Activated CD8-positive, alpha-beta memory T cell treated with anti-CD3 and anti-CD28 coated beads for 36 hours (primary cell): ENCODE measurements around the gene ENAH. TPM values are rescaled to one million over a fixed set of nuclear protein-coding genes. Genes with fewer than 3 reads are reported as not detected.
"Not testable (repeated sequence)": the region's sequence is repeated elsewhere in the genome, so short reads cannot be mapped to it uniquely, and the experiment has no call there.

Source experiments
- CTCF ChIA-PET: fragments of 350-600 bp; sonication (Branson Sonifier 250); formaldehyde crosslinking; loops from one replicate; lab custom pipeline; 2021; ENCODE audit warnings: antibody characterized with exemption; lab: Charles Lee
- POLR2A ChIA-PET: fragments of 350-600 bp; sonication (Branson Sonifier 250); formaldehyde crosslinking; loops from one replicate; lab custom pipeline; 2021; ENCODE audit warnings: antibody characterized with exemption; lab: Charles Lee
- total RNA-seq, 2 experiments: library from RNA; stranded (reverse); gene quantifications; one replicate each; pipeline ENCODE4 v1.2.3, GENCODE V29; 2021

ENAH gene
- total RNA-seq, 2 experiments from 2014 or later = 0.53 to 1.1 TPM

- CTCF ChIA-PET = interaction anchor here (0.5 to 2.3 kb wide), 3 partner anchors 11 to 469 kb away, joined by 3 to 10 read pairs (median 8); no protein-coding TSS in a partner anchor
- POLR2A ChIA-PET = no interaction called here
Observed at GRCh38 chr1:225485991-225486530, 166.9 kb downstream of the ENAH start.

GRCh38 chr1:225485226-225485625, 167.7 kb downstream of the ENAH start:
- POLR2A ChIA-PET = no interaction called here
- CTCF ChIA-PET = interaction anchor here (0.6 to 2.3 kb wide), 3 partner anchors 10 to 491 kb away, joined by 4 to 8 read pairs (median 4); no protein-coding TSS in a partner anchor

GRCh38 chr1:225484657-225485214, 168.2 kb downstream of the ENAH start:
- ChIA-PET POLR2A (no interaction called here), CTCF (interaction anchor here (0.6 to 2.3 kb wide), 3 partner anchors 10 to 492 kb away, joined by 4 to 8 read pairs (median 4); no protein-coding TSS in a partner anchor)

- POLR2A ChIA-PET = no interaction called here
- CTCF ChIA-PET = interaction anchor here (1.3 to 2.3 kb wide), 2 partner anchors 9 to 427 kb away, joined by 4 to 8 read pairs; no protein-coding TSS in a partner anchor
Observed at GRCh38 chr1:225483818-225484656, 168.9 kb downstream of the ENAH start.

- POLR2A ChIA-PET = no interaction called here
- CTCF ChIA-PET = interaction anchor here (0.8 to 1.1 kb wide), 2 partner anchors 180 to 301 kb away, joined by 3 read pairs; no protein-coding TSS in a partner anchor
Observed at GRCh38 chr1:225482421-225482950, 170.4 kb downstream of the ENAH start.

GRCh38 chr1:225481738-225482137, 171.2 kb downstream of the ENAH start:
- POLR2A ChIA-PET = no interaction called here
- CTCF ChIA-PET = interaction anchor here (1.0 to 1.7 kb wide), 2 partner anchors 14 to 262 kb away, joined by 3 to 4 read pairs; no protein-coding TSS in a partner anchor

GRCh38 chr1:225480825-225481434, 172.0 kb downstream of the ENAH start:
- POLR2A ChIA-PET = no interaction called here

GRCh38 chr1:225479996-225480720, 172.8 kb downstream of the ENAH start:
- CTCF ChIA-PET = interaction anchor here (0.6 to 1.7 kb wide), 3 partner anchors 12 to 431 kb away, joined by 3 to 5 read pairs (median 4); no protein-coding TSS in a partner anchor
- POLR2A ChIA-PET = no interaction called here

More at GRCh38 chr1:225480825-225481434, 172.0 kb downstream of the ENAH start:
- CTCF ChIA-PET = interaction anchor here (0.6 to 1.7 kb wide), 4 partner anchors 13 to 430 kb away, joined by 3 to 5 read pairs (median 4); no protein-coding TSS in a partner anchor

- CTCF ChIA-PET = interaction anchor here (0.6 to 0.7 kb wide), 2 partner anchors 73 to 78 kb away, joined by 3 to 4 read pairs; no protein-coding TSS in a partner anchor
- POLR2A ChIA-PET = interaction anchor here (0.7 kb wide), 1 partner anchor 45 kb away, joined by 5 read pairs; no protein-coding TSS in a partner anchor
Observed at GRCh38 chr1:225479341-225479740, 173.6 kb downstream of the ENAH start.

GRCh38 chr1:225477296-225477911, 175.5 kb downstream of the ENAH start:
- CTCF ChIA-PET = interaction anchor here (0.6 to 1.4 kb wide), 3 partner anchors 295 to 425 kb away, joined by 3 to 7 read pairs (median 3); no protein-coding TSS in a partner anchor
- POLR2A ChIA-PET = no interaction called here

- ChIA-PET POLR2A (no interaction called here), CTCF (interaction anchor here (0.6 to 1.4 kb wide), 4 partner anchors 296 to 531 kb away, joined by 3 to 6 read pairs (median 3); no protein-coding TSS in a partner anchor)
Observed at GRCh38 chr1:225476538-225476988, 176.4 kb downstream of the ENAH start.

- POLR2A ChIA-PET = no interaction called here
- CTCF ChIA-PET = interaction anchor here (0.6 to 1.6 kb wide), 6 partner anchors 11 to 532 kb away, joined by 3 to 10 read pairs (median 3); no protein-coding TSS in a partner anchor
Observed at GRCh38 chr1:225476100-225476511, 176.8 kb downstream of the ENAH start.

- CTCF ChIA-PET = interaction anchor here (0.6 to 2.1 kb wide), 30 partner anchors 10 to 512 kb away, joined by 3 to 10 read pairs (median 4); partner anchors contain the start of genes PYCR2, SRP9 and TMEM63A
- POLR2A ChIA-PET = no interaction called here
Observed at GRCh38 chr1:225474986-225475820, 177.7 kb downstream of the ENAH start.

- CTCF ChIA-PET = interaction anchor here (0.6 to 2.1 kb wide), 27 partner anchors 10 to 513 kb away, joined by 3 to 10 read pairs (median 4); partner anchors contain the start of genes SRP9 and TMEM63A
- POLR2A ChIA-PET = no interaction called here
Observed at GRCh38 chr1:225474439-225474985, 178.4 kb downstream of the ENAH start.

GRCh38 chr1:225473676-225474438, 179.1 kb downstream of the ENAH start:
- POLR2A ChIA-PET = not testable (repeated sequence)
- CTCF ChIA-PET = interaction anchor here (0.6 to 2.1 kb wide), 13 partner anchors 9 to 501 kb away, joined by 3 to 10 read pairs (median 5); partner anchors contain the start of gene SRP9
